WTC11 (cell line): ENCODE data around the gene SPIRE1.

Experiments
- CREB1 ChIP-seq: sonication (generic); formaldehyde crosslinking; IDR thresholded peaks from 2 replicates; pipeline ENCODE4 v1.8.0; 2023; ENCODE audit warnings: mild to moderate bottlenecking, missing genetic modification reagents
- CREM ChIP-seq: sonication (generic); formaldehyde crosslinking; IDR thresholded peaks from 2 replicates; pipeline ENCODE4 v1.8.1; 2022; ENCODE audit warnings: mild to moderate bottlenecking, missing genetic modification reagents, moderate library complexity
- CTCF ChIP-seq: fragments of 200-600 bp; IDR thresholded peaks from 2 replicates; pipeline ENCODE4 v1.8.0; 2022; ENCODE audit warnings: antibody characterized with exemption
- ETV6 ChIP-seq: sonication (generic); formaldehyde crosslinking; IDR thresholded peaks from 2 replicates; pipeline ENCODE4 v1.8.1; 2022; ENCODE audit warnings: mild to moderate bottlenecking, missing genetic modification reagents
- GRHL2 ChIP-seq: fragments of 250-450 bp; sonication (Bioruptor Pico); IDR thresholded peaks from 2 replicates; pipeline ENCODE4 v1.8.0; 2022; ENCODE audit warnings: mild to moderate bottlenecking, moderate library complexity; ENCODE audit not compliant: insufficient replicate concordance, severe bottlenecking
- ZNF425 ChIP-seq: fragments of 250-450 bp; sonication (Bioruptor Pico); conservative IDR thresholded peaks from 2 replicates; pipeline ENCODE4 v1.9.0; 2021; ENCODE audit warnings: mild to moderate bottlenecking
- TF ChIP-seq, protein P1 (sequence below): sonication (generic); formaldehyde crosslinking; IDR thresholded peaks from 2 replicates; pipeline ENCODE4 v1.8.1; 2022; ENCODE audit warnings: mild to moderate bottlenecking, missing genetic modification reagents, moderate library complexity, borderline replicate concordance

GRCh38 chr18:12586956-12587355 is 71.0 kb downstream of the SPIRE1 start:
- TF ChIP-seq CTCF (no peak), ZNF425 (no peak), CREM (no peak), CREB1 (no peak), ETV6 (no peak), GRHL2 (CRISPR knock-in tag) (no peak)
- TF ChIP-seq, protein P1, sequence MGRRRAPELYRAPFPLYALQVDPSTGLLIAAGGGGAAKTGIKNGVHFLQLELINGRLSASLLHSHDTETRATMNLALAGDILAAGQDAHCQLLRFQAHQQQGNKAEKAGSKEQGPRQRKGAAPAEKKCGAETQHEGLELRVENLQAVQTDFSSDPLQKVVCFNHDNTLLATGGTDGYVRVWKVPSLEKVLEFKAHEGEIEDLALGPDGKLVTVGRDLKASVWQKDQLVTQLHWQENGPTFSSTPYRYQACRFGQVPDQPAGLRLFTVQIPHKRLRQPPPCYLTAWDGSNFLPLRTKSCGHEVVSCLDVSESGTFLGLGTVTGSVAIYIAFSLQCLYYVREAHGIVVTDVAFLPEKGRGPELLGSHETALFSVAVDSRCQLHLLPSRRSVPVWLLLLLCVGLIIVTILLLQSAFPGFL (CRISPR knock-in tag) = no peak
